Psoas muscle (tissue), 8 donors: Measurements from ENCODE around the gene TMEM43. TPM values are rescaled to one million over a fixed set of nuclear protein-coding genes. Genes with fewer than 3 reads are reported as not detected.

Source experiments
- ATAC-seq, 4 donors: fragments of 200-7000 bp; cut with Tn5 transposase; one replicate each; pipeline ENCODE4 v1.9.1; 2020; ENCODE audit warnings: moderate library complexity in 3 of 4, mild to moderate bottlenecking in 2 of 4
- DNase-seq, 2 donors: peaks; one replicate each; pipeline ENCODE4 v3.0.0-alpha.2; 2020
- H3K27ac ChIP-seq: fragments of 200-600 bp; one replicate; pipeline ENCODE4 v1.8.0; 2022
- H3K27me3 ChIP-seq, 3 donors: fragments of 200-600 bp in 1 of 3; one replicate each; pipeline versions ENCODE4 v1.6.1 to v1.8.0; 2013 to 2022; ENCODE audit warnings: low read length in 2 of 3, mild to moderate bottlenecking in 2 of 3, moderate library complexity in 1 of 3; ENCODE audit not compliant: insufficient read depth in 3 of 3
- H3K36me3 ChIP-seq, 2 donors: fragments of 200-600 bp in 1 of 2; one replicate each; pipeline versions ENCODE4 v1.6.1 to v1.8.0; 2013 to 2022; ENCODE audit warnings: low read depth in 1 of 2, mild to moderate bottlenecking in 1 of 2, moderate library complexity in 1 of 2; ENCODE audit not compliant: insufficient read depth in 1 of 2
- H3K4me1 ChIP-seq: fragments of 200-600 bp; one replicate; pipeline ENCODE4 v1.8.0; 2022
- H3K4me3 ChIP-seq: fragments of 200-600 bp; one replicate; pipeline ENCODE4 v1.8.0; 2022; ENCODE audit warnings: mild to moderate bottlenecking
- H3K9me3 ChIP-seq: fragments of 200-600 bp; one replicate; pipeline ENCODE4 v1.8.0; 2022
- CTCF ChIP-seq: fragments of 200-600 bp; IDR thresholded peaks from one replicate; pipeline ENCODE4 v1.8.0; 2022; ENCODE audit warnings: antibody characterized with exemption
- WGBS, 3 donors: extraction: QIAGEN DNeasy Blood & Tissue Kit; methylation state at CpG; one replicate each; pipeline versions ENCODE4 v1.1.6 to v1.1.7; 2013; 5-methylcytosine and 5-hydroxymethylcytosine counted together
- intact Hi-C, 2 donors: fragments of 100-400 bp; cut with DNase I; formaldehyde crosslinking; loops; one replicate each; pipeline versions ENCODE4 v1.11.0 to v1.14.2; 2022
- polyA plus RNA-seq, 3 donors: library from polyadenylated mRNA; stranded (reverse); fragments of 200-250 nt; gene quantifications; one replicate each; pipeline ENCODE4 v1.2.3, GENCODE V29; 2013
- total RNA-seq, 4 donors: library from RNA; stranded (reverse); fragmentation: NEBNext Ultra II Directional in 2 of 4; extraction: Animal tissue kit (Norgen Biotek cat#: 25700) in 2 of 4; gene quantifications; one replicate each; pipeline versions ENCODE4 v1.2.1 to v1.2.4, GENCODE V29; 2021 to 2023
- donor health status: healthy with polysubstance abuse.
- donor health status: DM: no; HTN: no; CAD: no; lungs with moderate emphysema.
- donor health status: Bipolar disorder and iron deficiency.
- donor health status: healthy.
- donor health status: DM: yes; HTN: yes; CAD: no.
- donor health status: DM: no; HTN: no; CAD: no.
- donor health status: DM: no; HTN: no; CAD: no.
- donor health status: DM: yes; HTN: yes; CAD: no.

Gene TMEM43
- total and polyA plus RNA-seq, 7 donors: 28.2 to 107 (median 41.5) TPM

GRCh38 chr3:14156843-14157561, 32.1 kb downstream of the TMEM43 start:
- TF ChIP-seq CTCF: no peak
- DNase-seq: peak in 1 of 2 donors; percentile 68
- intact Hi-C loops: no loop called here
- H3K9me3 ChIP-seq: peaks cover 11% of the 10 kb centered on the region
- H3K4me3 ChIP-seq: peak overlapping the region; percentile 13
- no peaks in the 10 kb centered on the region for H3K27me3 ChIP-seq
- peaks cover 13% of the 10 kb centered on the region for H3K4me1 ChIP-seq
- peak overlapping the region; percentile 56 for H3K27ac ChIP-seq
- H3K36me3 ChIP-seq: peaks cover 8 to 98% of the 10 kb centered on the region in 2 donors
- 65 to 83% (median 67%) methylated on average over 13 of the region's 13 CpGs for WGBS, 3 donors
- peak; percentile 85 to 94 (median 92) for ATAC-seq

DNA sequence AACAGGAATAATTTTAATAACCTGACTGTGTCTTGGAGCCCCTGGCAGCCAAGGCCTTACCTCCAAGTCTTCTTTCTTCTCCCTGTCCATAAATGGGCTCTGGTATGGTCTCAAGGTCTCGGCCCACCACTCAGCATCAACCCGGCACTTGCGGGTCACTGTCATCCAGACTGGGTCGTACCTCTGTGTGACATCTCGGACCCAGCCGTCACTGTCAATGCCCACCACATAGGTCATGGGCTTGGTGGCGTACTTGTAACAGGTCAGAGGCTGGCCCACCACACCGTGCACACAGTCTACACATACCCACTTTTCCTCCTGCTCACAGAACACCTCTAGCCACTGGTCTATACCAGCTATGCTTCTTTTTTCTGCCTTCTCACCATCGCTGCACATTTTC, 33.1 kb downstream of the TMEM43 start:
- Histone ChIP-seq H3K27ac (peak overlapping the region; percentile 56), H3K27me3 (no peaks in the 10 kb centered on the region), H3K36me3 (peaks cover 8 to 98% of the 10 kb centered on the region in 2 donors), H3K4me3 (peak overlapping the region; percentile 13), H3K9me3 (peaks cover 15% of the 10 kb centered on the region), H3K4me1 (peaks cover 13% of the 10 kb centered on the region)
- intact Hi-C loops: no loop called here
- TF ChIP-seq CTCF: no peak
- WGBS, 3 donors: 96% methylated on average over 9 of the region's 9 CpGs
- ATAC-seq: no peak
- DNase-seq: no peak

GRCh38 chr3:14158370-14158769, 33.5 kb downstream of the TMEM43 start:
- 92 to 98% (median 93%) methylated on average over 14 of the region's 14 CpGs for WGBS, 3 donors
- H3K9me3 ChIP-seq: peaks cover 15% of the 10 kb centered on the region
- H3K4me1 ChIP-seq: peaks cover 13% of the 10 kb centered on the region
- intact Hi-C loops: no loop called here
- ATAC-seq (no peak), DNase-seq (no peak)
- peaks cover 9 to 98% of the 10 kb centered on the region in 2 donors for H3K36me3 ChIP-seq
- H3K4me3 ChIP-seq: no peak overlapping the region
- H3K27ac ChIP-seq: no peak overlapping the region
- no peak for TF ChIP-seq CTCF
- no peaks in the 10 kb centered on the region for H3K27me3 ChIP-seq

- DNase-seq (no peak), ATAC-seq (no peak)
- Histone ChIP-seq H3K4me3 (no peak overlapping the region), H3K27ac (no peak overlapping the region), H3K27me3 (no peaks in the 10 kb centered on the region), H3K36me3 (peaks cover 14 to 98% of the 10 kb centered on the region in 2 donors), H3K4me1 (peaks cover 13% of the 10 kb centered on the region), H3K9me3 (peaks cover 15% of the 10 kb centered on the region)
- WGBS, 3 donors: 97 to 98% (median 98%) methylated on average over 8 of the region's 8 CpGs
- TF ChIP-seq CTCF: no peak
- intact Hi-C loops: no loop called here
Measured at GRCh38 chr3:14159426-14159825, 34.6 kb downstream of the TMEM43 start.

GRCh38 chr3:14161282-14161681, 36.4 kb downstream of the TMEM43 start:
- intact Hi-C loops: no loop called here
- Histone ChIP-seq H3K9me3 (peaks cover 15% of the 10 kb centered on the region), H3K27me3 (no peaks in the 10 kb centered on the region), H3K36me3 (peaks cover 17 to 99% of the 10 kb centered on the region in 2 donors), H3K4me1 (peaks cover 11% of the 10 kb centered on the region), H3K27ac (no peak overlapping the region), H3K4me3 (no peak overlapping the region)
- no peak for DNase-seq
- no peak for TF ChIP-seq CTCF
- 96% methylated on average over 2 of the region's 2 CpGs for WGBS, 3 donors
- no peak for ATAC-seq
